Coronary artery (tissue), 2 donors: ENCODE measurements around the gene CACNB2.

Experiments used
- DNase-seq: peaks from one replicate; pipeline ENCODE4 v3.0.0-alpha.2; 2017; ENCODE audit warnings: low spot score
- H3K27ac ChIP-seq, 2 donors: fragments of 200-600 bp; sonication (generic); one replicate each; pipeline ENCODE4 v1.5.1; 2016 to 2019
- H3K4me3 ChIP-seq: fragments of 200-600 bp; sonication (generic); 2 replicates; pipeline ENCODE4 v1.5.1; 2016; ENCODE audit warnings: mild to moderate bottlenecking, moderate library complexity
- TF ChIP-seq, protein P1 (sequence below): fragments of 200-600 bp; sonication (generic); IDR thresholded peaks from one replicate; pipeline ENCODE4 v1.5.1; 2019; ENCODE audit warnings: antibody characterized with exemption

CACNB2 gene

GRCh38 chr10:18325889-18326531 lies 185.8 kb downstream of the CACNB2 start:
- no peak overlapping the region for H3K4me3 ChIP-seq
- no peak for DNase-seq
- H3K27ac ChIP-seq = peak overlapping the region; percentile 3 to 47
- TF ChIP-seq, protein P1, sequence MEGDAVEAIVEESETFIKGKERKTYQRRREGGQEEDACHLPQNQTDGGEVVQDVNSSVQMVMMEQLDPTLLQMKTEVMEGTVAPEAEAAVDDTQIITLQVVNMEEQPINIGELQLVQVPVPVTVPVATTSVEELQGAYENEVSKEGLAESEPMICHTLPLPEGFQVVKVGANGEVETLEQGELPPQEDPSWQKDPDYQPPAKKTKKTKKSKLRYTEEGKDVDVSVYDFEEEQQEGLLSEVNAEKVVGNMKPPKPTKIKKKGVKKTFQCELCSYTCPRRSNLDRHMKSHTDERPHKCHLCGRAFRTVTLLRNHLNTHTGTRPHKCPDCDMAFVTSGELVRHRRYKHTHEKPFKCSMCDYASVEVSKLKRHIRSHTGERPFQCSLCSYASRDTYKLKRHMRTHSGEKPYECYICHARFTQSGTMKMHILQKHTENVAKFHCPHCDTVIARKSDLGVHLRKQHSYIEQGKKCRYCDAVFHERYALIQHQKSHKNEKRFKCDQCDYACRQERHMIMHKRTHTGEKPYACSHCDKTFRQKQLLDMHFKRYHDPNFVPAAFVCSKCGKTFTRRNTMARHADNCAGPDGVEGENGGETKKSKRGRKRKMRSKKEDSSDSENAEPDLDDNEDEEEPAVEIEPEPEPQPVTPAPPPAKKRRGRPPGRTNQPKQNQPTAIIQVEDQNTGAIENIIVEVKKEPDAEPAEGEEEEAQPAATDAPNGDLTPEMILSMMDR = no peak

GRCh38 chr10:18328941-18329340 lies 188.7 kb downstream of the CACNB2 start:
- Histone ChIP-seq H3K27ac (no peak overlapping the region), H3K4me3 (no peak overlapping the region)
- TF ChIP-seq, protein P1 = no peak
- no peak for DNase-seq

GRCh38 chr10:18332048-18332447 lies 191.8 kb downstream of the CACNB2 start:
- no peak for DNase-seq
- TF ChIP-seq, protein P1 = no peak
- Histone ChIP-seq H3K4me3 (no peak overlapping the region), H3K27ac (no peak overlapping the region)

- no peak for DNase-seq
- TF ChIP-seq, protein P1 = no peak
- Histone ChIP-seq H3K27ac (no peak overlapping the region), H3K4me3 (no peak overlapping the region)
Measured at GRCh38 chr10:18332484-18332883, 192.3 kb downstream of the CACNB2 start.

GRCh38 chr10:18333621-18334020 lies 193.4 kb downstream of the CACNB2 start:
- DNase-seq = no peak
- TF ChIP-seq, protein P1 = no peak
- H3K4me3 ChIP-seq = peak overlapping the region; percentile 54
- H3K27ac ChIP-seq = peak overlapping the region; percentile 47 to 73

GRCh38 chr10:18334116-18334867 lies 194.1 kb downstream of the CACNB2 start:
- DNase-seq = no peak
- TF ChIP-seq, protein P1 = no peak
- Histone ChIP-seq H3K27ac (peak overlapping the region; percentile 47 to 73), H3K4me3 (peak overlapping the region; percentile 54)
